GM19240 (cell line): ENCODE results near the gene SCNN1G.

ENCODE experiments used
- DNase-seq: peaks from one replicate; pipeline ENCODE4 v3.0.0; 2011; ENCODE audit warnings: low spot score; ENCODE audit not compliant: insufficient read length

The SCNN1G gene

DNA sequence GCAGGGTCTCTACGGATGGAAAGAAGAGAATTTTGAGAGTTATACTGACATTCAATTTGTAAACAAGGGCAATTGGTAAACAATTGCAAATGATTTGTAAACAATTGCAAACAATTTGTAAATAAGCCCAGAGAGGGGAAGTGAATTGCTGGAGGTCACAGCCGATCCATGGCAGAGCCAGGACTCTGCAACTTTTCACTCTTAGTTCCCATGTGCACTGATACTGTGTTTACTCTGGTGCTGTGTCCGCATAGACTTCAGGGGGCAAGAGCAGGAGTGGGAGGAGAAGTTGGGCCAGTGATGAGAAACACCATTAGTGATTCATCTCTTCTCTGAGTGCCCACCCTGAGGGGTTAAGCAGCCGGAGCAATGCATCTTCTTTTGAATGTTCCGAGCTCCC is 14.0 kb downstream of the SCNN1G start:
- DNase-seq, result no peak

DNA sequence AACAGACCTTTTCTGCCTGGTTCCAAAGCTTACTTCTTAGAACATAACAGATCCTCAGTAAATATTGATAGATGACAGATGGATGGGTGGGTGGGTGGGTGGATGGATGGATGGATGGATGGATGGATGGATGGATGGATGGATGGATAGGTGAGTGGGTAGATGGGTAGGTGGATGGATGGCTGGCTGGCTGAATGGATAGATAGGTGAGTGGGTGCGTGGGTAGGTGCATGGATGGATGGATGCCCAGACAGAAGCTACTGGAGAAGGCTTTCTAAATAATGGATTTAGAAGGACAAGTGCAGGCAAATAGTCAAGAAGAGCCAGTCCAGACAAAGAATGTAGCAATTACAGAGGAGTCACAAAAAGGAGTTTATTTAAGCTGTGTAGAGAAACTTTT is 19.6 kb downstream of the SCNN1G start:
- DNase-seq, result no peak

DNA sequence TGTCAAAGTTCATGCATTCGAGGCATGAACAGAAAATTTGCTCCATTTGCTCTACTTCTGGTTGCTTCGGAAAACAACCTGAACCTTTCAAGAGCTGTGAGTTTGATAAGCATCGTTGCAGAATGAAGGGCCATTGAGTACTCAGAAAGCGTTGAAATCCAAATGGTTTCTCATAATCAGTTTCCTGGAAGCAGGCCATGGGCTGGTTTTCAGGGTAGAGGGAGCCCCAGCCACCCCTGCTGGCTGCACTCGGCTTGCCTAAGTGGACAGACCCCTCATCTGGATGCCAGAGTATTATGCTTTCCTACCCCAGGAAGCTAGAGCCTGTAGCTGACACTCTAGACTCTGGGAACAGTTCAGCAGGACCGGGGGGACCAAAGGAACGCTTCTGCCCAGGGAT is 24.4 kb downstream of the SCNN1G start:
- no peak for DNase-seq

DNA sequence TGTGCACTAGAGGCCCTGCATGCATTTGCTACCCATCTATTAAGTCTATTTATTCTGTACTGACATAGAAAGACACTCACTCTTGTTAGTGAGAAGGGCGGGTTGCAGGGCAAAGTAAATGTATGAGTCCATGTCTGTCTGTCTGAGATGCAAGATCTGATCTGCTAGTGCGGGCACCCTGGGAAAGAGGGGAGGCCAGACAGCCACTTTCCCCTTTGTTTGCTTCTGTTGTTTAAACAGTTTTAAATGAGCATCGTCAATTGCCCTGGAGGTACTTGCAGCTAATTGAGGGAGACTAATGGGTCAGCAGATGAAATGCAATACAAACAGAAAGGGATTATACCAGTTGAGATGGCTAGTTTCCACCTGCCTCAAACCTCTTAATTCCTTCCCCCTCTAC is 24.9 kb downstream of the SCNN1G start:
- no peak for DNase-seq

DNA sequence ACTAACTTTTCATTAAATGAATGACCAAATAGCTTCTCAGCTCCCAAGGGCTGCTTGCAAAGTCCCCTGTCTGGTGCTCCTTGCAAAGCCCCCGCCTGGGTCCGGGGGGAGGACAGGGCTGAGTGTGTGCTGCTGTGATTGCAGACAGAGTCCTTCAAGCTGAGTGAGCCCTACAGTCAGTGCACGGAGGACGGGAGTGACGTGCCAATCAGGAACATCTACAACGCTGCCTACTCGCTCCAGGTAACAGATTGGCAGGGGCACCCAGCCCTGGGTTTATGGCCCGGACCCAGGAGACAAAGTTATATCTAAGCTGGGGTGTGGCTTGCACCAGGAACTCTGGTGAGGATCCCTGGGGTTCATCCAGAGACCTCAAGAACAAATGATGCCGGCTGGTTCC is 27.1 kb downstream of the SCNN1G start:
- DNase-seq, result no peak

DNA sequence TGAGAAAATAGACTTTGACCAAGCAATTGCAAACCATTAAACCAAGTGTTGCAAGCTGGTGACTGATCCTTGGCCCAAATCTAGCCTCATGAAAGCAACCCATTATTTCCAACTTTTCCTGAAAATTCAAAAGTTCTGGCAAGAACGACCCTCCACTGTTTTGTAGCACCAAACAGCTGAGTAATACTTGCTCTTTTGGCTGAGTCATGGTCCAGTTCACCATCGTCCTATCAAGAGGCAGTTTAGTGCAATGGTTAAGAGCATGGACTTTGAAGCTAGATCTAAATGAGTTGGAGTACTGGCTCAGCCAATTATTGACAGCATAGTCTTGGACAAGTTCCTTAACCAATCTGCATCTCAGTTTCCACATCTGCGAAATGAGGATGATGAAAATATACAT is 31.3 kb downstream of the SCNN1G start:
- DNase-seq, result no peak

DNA sequence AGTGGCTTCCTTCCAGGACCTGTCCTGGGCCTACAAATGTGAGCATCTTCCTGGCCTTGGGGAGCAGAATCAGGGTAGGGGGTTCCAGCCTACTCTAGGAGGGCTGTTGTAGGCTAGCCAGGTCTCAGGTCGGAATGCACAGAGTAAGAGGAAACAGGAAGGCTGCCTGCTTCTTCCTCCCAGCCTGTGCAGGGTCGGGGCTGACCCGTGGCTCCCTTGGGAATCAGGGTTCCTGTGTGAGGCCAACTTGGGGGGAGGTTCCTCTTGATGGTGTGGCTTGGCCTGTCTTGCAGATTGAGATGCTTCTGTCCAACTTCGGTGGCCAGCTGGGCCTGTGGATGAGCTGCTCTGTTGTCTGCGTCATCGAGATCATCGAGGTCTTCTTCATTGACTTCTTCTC is 32.3 kb downstream of the SCNN1G start:
- DNase-seq, result no peak

DNA sequence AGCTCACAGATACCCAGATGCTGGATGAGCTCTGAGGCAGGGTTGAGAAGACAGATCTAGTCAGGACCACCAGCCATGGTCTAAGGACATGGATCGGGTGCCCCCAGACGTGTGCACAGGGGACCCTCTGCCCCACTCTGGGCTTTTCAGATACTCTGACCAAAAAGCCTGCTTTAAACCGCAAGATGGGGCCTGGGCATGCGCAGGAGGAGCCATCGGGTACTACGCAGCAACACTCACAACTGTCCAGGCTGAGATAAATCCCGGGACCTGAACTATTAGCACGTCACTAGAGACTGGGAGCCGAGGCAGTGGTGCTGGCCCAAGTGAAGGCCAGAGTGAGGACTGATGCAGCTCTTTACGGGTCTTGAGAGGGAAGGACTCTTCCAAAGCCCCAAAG is 32.9 kb downstream of the SCNN1G start:
- no peak for DNase-seq

DNA sequence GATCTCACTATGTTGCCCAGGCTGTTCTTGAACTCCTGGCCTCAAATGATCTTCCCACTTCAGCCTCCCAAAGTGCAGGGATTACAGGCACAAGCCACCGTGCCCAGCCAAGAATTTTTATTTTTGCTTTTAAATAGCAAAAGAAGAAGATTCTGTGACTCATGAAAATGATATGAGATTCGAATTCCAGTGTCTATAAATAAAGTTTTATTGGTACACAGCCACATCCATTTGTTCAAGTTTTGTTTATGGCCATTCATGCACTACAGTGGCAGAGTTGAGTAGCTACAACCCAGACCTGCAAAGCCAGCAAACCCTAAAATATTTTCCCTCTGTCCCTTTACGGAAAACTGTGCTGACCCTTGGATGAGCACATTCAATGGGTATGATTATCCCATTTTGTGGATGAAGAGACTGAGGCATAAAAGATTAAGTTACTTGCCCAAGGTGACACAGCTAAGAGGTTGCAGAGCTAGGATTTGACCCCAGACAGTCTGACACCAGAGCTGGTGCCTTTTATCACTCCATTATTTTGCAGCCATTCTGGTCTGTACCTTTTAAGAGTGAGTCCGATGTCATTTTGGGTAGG is 34.2 kb downstream of the SCNN1G start:
- DNase-seq, result no peak

DNA sequence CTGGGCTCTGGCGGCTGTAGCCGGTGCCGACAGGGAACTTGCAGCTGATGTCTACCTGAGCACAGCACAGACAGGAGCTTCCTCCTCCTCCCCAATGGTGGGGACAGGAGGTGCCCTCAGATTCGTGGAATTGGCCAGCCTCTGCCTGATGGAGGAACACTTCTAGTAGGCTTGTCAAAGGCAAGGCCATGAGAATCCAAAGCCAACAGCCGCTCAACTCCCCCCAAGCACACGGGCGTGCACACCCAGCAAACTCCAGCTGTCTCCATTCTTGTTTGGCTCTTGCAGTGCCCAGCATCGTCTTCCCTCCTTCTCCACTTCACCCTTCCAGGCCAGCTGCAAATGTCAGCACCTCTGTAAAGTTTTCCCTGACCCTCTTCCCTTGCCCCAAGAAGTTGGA is 35.1 kb downstream of the SCNN1G start:
- no peak for DNase-seq

DNA sequence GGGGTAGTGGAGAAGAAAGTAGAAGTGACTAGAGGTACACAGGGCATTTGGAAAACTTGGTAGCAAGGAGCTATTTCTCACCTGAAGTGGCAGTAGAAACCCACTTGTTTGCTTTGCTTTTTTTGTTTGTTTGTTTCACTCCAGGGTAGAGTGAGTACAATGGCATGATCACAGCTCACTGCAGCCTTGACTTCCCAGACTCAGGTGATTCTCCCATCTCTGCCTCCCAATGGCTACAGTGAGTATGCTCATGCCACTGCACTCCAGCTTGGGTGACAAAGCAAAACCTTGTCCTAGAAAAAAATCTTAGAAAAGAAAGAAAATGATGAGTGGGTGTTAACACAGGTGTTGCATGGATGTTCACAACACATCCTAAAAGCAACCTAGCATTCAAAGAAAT is 40.4 kb downstream of the SCNN1G start:
- DNase-seq, result no peak

DNA sequence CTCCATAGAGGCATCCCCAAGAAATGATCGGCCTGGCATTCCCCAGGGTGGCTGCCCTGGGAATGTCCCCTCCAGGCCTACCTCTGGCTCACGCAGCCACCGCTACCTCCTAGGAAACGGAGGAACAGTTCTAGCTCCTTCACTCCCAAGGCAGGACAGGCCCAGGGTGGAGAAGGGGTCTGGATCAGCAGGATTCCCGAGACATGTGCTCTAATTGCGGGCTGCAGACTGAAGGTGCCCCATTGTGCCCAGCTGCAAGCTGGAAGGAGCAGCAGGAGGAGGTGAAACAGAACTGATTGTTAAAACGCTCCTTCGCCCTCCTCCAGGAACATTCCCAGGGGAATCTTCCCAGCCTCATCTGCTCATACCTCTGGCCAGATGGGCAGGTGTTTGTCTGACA is 40.8 kb downstream of the SCNN1G start:
- DNase-seq, result no peak

DNA sequence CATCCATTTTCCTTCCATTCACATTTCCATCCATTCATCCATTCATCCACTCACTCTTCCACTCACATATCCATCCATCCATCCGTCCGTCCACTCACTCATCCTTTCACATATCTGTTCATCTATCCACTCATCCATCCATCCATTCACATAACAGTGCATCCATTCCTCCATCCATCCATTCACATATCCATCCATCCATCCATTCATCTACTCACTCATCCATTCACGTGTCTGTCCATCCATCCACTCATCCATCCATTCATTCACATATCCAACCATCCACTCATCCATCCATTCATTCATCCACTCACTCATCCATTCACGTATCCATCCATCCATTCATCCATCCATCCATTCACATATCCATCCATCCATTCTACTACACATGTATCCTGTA is 42.6 kb downstream of the SCNN1G start:
- DNase-seq, result no peak

DNA sequence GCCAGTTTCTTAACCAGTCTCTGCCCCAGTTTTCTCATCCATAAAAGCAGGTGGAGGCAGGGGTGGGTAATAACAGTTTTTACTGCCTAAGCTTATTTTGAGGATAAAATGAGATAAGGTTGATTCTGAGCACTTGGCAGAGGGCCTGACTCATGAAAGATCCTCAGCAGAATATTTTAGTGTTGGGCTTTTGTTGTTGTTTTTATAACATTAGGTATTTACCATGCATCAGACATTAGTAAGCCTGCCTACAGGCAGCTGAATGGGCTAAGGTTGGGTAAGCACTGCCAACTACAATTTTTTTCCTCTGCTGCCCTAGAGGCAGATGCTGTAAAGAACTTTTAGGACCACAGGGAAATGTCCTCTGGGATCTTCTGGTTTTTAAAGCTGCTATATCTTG is 43.1 kb downstream of the SCNN1G start:
- no peak for DNase-seq

DNA sequence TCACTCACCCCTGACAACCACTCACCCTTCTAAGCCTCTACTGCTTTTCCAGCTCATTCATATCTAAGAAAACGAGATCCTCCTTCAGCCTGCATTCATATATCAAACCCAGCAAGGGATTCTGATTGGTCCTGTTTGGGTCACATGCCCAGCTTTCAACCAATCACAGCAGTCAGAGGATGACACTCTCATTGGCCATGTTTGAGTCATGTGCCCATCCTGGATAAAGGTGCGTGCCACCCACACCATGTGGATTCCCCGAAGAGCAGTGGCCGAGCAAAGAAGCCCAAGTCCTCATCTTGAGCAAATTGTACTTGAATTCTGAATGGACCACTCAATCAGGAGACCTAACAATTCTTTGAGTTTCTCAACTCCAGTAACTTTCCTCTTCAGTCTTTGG is 45.0 kb downstream of the SCNN1G start:
- no peak for DNase-seq

DNA sequence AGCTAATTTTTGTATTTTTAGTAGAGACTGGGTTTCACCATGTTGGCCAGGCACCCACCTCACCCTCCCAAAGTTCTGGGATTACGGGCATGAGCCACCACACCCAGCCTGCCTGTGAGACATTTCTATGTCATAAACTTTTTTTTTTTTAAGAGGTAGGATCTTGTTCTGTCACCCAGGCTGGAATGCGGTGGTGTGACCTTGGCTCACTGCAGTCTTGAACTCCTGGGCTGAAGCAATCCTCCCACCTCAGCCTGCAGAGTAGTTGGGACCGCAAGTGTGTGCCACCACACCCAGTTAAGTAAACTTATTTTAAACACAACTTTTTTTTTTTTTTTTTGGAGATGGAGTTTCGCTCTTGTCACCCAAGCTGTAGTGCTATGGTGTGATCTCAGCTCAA is 47.2 kb downstream of the SCNN1G start:
- DNase-seq, result no peak

DNA sequence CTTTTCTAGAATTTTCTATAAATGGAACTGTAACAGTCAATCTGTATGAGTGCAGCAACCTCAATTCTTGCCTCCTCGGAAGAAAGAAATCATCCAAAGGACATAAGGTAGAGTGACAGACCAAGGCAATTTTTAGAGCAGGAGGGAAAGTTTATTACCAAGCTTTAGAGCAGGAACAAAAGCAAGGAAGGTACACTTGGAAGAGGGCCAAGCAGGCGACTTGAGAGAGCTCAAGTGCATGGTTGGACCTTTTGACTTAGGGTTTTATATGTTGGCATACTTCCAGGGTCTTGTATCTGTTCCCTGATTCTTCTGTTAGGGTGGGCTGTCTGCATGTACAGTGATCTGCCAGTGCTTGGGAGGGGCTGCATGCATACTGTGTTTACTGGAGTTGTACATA is 50.3 kb downstream of the SCNN1G start:
- DNase-seq, result no peak

DNA sequence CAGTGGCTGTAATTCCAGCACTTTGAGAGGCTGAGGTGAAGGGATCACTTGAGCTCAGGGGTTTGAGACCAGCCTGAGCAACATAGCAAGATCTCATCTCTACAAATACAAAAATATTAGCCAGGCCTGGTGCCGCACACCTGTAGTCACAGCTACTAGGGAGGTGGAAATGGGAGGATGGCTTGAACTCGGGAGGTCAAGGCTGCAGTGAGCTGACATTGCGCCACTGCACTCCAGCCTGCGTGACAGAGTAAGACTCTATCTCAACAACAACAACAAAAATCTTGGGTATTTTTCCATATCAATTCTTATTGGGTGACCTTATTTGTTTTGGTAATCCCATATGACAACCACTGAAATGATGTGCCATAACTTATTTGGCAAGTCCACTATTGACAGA is 52.6 kb downstream of the SCNN1G start:
- no peak for DNase-seq

DNA sequence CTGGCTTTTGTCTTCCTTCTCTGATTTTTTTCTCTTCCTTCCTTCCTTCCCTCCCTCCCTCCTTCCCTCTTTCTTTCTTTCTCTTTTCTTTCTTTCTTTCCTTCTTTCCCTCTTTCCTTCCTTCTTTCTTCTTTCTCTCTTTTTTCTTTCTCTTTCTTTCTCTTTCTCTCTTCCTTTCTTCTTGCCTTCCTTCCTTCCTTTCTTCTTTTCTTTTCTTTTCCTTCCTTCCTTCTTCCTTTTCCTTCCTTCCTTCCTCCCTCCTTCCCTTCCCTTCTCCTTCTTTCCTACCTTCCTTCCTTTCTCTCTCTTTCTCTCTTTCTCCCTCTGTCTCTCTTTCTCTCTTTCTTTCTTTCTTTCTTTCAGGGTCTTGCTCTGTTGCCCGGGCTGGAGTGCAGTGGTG is 54.4 kb downstream of the SCNN1G start:
- DNase-seq, result no peak

DNA sequence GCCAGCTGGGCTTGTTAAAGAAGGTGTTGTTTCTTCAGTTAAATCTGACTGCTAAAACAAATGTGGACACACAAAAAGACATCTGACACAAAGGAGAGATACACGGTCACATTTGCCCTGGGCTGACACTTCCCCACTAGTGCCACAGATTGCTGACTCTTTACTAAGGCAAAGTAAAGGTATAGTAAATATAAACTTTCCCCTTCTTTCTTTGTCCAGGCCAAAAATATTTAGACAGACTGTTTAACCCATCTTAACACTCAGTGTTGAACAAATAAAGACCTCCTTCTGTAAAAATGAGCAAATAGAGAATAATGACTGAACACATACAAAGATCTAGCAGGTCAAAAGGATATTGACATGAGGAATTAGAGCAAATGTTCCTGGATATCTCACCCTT is 58.4 kb downstream of the SCNN1G start:
- DNase-seq, result no peak

DNA sequence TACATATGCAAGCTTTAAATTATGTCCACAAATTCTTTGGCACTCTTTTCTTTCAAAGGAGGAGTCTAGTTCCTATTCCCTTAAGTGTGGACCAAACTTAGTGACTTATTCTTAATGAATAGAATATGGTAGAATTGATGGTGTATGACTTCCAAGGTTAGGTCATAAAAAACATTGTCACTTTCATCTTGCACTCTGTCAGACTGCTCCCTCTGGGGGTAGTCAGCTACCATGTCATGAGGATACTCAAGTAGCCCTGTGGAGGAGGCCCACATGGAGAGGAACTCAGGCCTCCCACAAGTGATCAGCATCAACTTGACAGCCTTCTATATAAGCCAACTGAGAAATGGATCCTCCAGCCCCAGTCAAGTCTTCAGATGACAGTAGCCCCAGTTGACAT is 61.6 kb downstream of the SCNN1G start:
- DNase-seq, result no peak

DNA sequence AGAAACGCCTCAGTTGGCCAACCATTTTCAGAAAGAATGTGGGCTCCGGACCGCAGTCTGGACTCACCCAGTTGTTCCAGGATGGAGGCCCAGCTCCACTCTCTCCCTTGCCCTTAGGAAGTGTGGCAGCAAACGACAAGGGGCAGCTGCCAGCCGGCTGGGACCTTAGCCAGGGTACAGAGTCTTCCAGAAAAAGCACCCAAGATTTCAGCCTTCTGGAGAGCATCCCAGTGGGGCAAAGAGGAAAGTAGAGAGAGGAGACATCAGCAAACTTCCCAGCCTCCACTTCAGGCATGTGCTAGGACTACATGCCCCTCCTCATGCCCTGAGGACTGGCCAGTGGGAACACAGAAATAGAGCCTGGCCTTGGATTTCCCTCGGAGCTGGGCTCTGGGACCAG is 62.7 kb downstream of the SCNN1G start:
- no peak for DNase-seq

DNA sequence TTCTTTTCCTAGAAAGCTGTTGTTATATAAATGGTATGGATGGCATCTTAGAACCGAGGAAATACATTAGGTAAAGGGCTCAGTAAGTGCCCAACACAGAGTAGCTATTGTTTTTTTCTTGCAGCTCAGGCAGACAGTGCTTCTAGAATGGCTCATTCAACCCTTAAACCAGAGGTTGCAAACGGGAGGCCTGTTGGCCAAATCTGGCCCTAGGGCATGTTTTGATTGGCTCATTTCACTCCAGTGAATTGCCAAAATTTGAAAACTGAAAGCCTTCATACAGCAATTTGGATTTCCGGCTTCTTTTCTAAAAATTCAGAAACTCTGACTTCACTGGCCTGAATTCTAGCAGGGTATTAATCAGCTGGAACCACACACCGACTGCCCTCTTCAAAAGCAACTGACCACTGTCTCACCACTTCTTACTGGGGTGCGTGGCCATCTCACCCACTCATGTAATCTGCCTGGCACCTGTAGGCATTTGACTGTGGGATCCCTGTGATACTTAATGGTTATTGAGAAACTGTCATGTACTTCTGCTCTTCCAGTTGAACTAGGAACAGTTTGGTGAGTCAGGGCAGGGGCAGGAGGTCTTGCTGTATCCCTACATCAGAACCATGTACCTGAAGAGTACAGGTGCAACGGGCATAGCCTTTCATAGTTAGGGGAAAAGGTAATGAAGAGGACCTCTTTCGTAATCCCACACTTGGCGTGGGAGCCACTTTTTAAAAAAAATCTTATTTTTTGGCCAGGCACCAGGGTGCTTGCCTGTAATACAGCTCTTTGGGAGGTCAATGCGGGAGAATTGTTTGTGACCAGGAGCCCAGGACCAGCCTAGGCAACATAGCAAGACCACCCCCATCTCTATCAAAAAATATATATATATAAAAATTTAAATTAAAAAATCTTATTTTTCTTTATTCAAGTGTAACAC is 66.0 kb downstream of the SCNN1G start:
- DNase-seq, result no peak
